GM18499 (cell line): ENCODE results near the gene PLXDC1.

ENCODE experiments used
- ATAC-seq: cut with Tn5 transposase; IDR thresholded peaks from one replicate; pipeline ENCODE4 v1.9.1; 2021; ENCODE audit warnings: moderate number of reproducible peaks; ENCODE audit not compliant: insufficient read depth, unreplicated experiment

Gene PLXDC1

GRCh38 chr17:39158623-39159022 lies 7.2 kb upstream of the PLXDC1 start:
- ATAC-seq = no peak

GRCh38 chr17:39156491-39156890 lies 5.1 kb upstream of the PLXDC1 start:
- ATAC-seq = no peak

- no peak for ATAC-seq
Observed at GRCh38 chr17:39155654-39156053, 4.2 kb upstream of the PLXDC1 start.

- no peak for ATAC-seq
Observed at GRCh38 chr17:39153599-39154051, 2.2 kb upstream of the PLXDC1 start.

- no peak for ATAC-seq
Observed at GRCh38 chr17:39151943-39152818, 744 bp upstream of the PLXDC1 start.

GRCh38 chr17:39150795-39151149 lies 665 bp downstream of the PLXDC1 start:
- no peak for ATAC-seq

GRCh38 chr17:39150104-39150634 lies 1.3 kb downstream of the PLXDC1 start:
- ATAC-seq = no peak

- no peak for ATAC-seq
Observed at GRCh38 chr17:39147221-39148185, 3.9 kb downstream of the PLXDC1 start.

- no peak for ATAC-seq
Observed at GRCh38 chr17:39146273-39146672, 5.2 kb downstream of the PLXDC1 start.

GRCh38 chr17:39145143-39145542 lies 6.3 kb downstream of the PLXDC1 start:
- ATAC-seq = no peak

GRCh38 chr17:39144416-39144840 lies 7.0 kb downstream of the PLXDC1 start:
- ATAC-seq = no peak

GRCh38 chr17:39143552-39144093 lies 7.8 kb downstream of the PLXDC1 start:
- no peak for ATAC-seq

- no peak for ATAC-seq
Observed at GRCh38 chr17:39141915-39142664, 9.3 kb downstream of the PLXDC1 start.

GRCh38 chr17:39141294-39141693 lies 10.1 kb downstream of the PLXDC1 start:
- ATAC-seq = no peak

- no peak for ATAC-seq
Observed at GRCh38 chr17:39139561-39139960, 11.9 kb downstream of the PLXDC1 start.

- ATAC-seq = no peak
Observed at GRCh38 chr17:39139161-39139511, 12.3 kb downstream of the PLXDC1 start.

GRCh38 chr17:39138431-39139160 lies 12.8 kb downstream of the PLXDC1 start:
- no peak for ATAC-seq

GRCh38 chr17:39134878-39135277 lies 16.6 kb downstream of the PLXDC1 start:
- ATAC-seq = no peak

GRCh38 chr17:39132192-39132610 lies 19.2 kb downstream of the PLXDC1 start:
- no peak for ATAC-seq
